NCI-H226 (cell line): ENCODE measurements around the gene SFMBT2.
"Not testable (repeated sequence)": the region's sequence is repeated elsewhere in the genome, so short reads cannot be mapped to it uniquely, and the experiment has no call there.

Source experiments
- DNase-seq: peaks from one replicate; pipeline ENCODE4 v3.0.0-alpha.2; 2015

SFMBT2 gene

GRCh38 chr10:7209458-7209857, 201.4 kb downstream of the SFMBT2 start:
- no peak for DNase-seq

- no peak for DNase-seq
Observed at GRCh38 chr10:7206412-7207100, 204.3 kb downstream of the SFMBT2 start.

- DNase-seq: no peak
Observed at GRCh38 chr10:7205656-7206055, 205.2 kb downstream of the SFMBT2 start.

- no peak for DNase-seq
Observed at GRCh38 chr10:7202793-7203355, 208.0 kb downstream of the SFMBT2 start.

- no peak for DNase-seq
Observed at GRCh38 chr10:7199152-7199760, 211.6 kb downstream of the SFMBT2 start.

- DNase-seq: no peak
Observed at GRCh38 chr10:7196284-7196683, 214.6 kb downstream of the SFMBT2 start.

- DNase-seq: no peak
Observed at GRCh38 chr10:7195118-7195517, 215.7 kb downstream of the SFMBT2 start.

GRCh38 chr10:7194571-7194970, 216.3 kb downstream of the SFMBT2 start:
- no peak for DNase-seq

GRCh38 chr10:7193369-7193768, 217.5 kb downstream of the SFMBT2 start:
- DNase-seq: no peak

- DNase-seq: no peak
Observed at GRCh38 chr10:7192831-7193361, 217.9 kb downstream of the SFMBT2 start.

GRCh38 chr10:7192061-7192460, 218.8 kb downstream of the SFMBT2 start:
- DNase-seq: no peak

- DNase-seq: not testable (repeated sequence)
Observed at GRCh38 chr10:7190772-7191171, 220.1 kb downstream of the SFMBT2 start.

- DNase-seq: no peak
Observed at GRCh38 chr10:7189909-7190308, 220.9 kb downstream of the SFMBT2 start.

GRCh38 chr10:7188456-7189050, 222.3 kb downstream of the SFMBT2 start:
- DNase-seq: no peak

GRCh38 chr10:7186387-7187018, 224.3 kb downstream of the SFMBT2 start:
- DNase-seq: no peak

GRCh38 chr10:7185367-7185690, 225.5 kb downstream of the SFMBT2 start:
- no peak for DNase-seq

- no peak for DNase-seq
Observed at GRCh38 chr10:7184660-7185366, 226.0 kb downstream of the SFMBT2 start.

GRCh38 chr10:7184116-7184515, 226.7 kb downstream of the SFMBT2 start:
- not testable (repeated sequence) for DNase-seq

- not testable (repeated sequence) for DNase-seq
Observed at GRCh38 chr10:7182327-7182726, 228.5 kb downstream of the SFMBT2 start.

- DNase-seq: no peak
Observed at GRCh38 chr10:7181420-7181819, 229.4 kb downstream of the SFMBT2 start.

- no peak for DNase-seq
Observed at GRCh38 chr10:7179536-7179935, 231.3 kb downstream of the SFMBT2 start.

- no peak for DNase-seq
Observed at GRCh38 chr10:7173948-7174347, 236.9 kb downstream of the SFMBT2 start.

- no peak for DNase-seq
Observed at GRCh38 chr10:7171825-7172224, 239.0 kb downstream of the SFMBT2 start.
